ENCODE results near the gene EEF1G.

Gene EEF1G

DNA sequence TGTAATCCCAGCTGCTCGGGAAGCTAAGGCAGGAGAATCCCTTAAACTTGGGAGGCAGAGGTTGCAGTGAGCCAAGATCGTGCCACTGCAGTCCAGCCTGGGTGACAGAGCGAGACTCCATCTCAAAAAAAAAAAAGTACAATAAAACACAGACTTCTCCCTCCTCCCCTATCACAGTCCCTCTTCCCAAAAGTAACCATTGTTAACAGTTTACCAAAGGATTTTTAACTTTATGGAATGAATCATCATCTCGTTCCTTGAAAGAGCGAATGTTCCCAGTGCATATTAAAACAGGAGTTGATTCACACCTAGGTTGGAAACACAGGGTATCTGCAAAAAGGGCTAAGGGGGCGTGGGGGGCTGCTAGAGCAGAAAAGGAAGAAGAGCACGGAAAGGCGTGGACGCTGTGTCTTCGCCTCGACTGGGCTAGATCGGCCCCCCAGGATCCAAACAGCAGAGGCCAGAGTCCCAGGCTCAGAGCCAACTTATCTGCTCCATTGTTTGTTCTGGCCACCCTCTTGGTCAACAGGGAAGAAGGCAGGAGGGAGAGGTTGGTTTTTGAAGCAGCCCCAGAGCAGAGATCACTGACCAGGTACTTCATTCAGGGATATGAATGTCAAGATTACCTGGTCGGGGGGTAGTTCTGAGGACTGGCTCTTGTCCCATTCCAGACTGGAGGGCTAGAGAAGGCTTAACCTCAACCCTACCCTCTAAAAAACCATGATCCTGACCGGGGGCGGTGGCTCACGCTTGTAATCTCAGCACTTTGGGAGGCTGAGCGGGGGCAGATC lies 25.0 kb downstream of the EEF1G start (continued):
- no peak for TF ChIP-seq ZNF548 (tag by site-specific recombination; IDR thresholded peaks at IDR 0.05)
- TF ChIP-seq, protein P1, sequence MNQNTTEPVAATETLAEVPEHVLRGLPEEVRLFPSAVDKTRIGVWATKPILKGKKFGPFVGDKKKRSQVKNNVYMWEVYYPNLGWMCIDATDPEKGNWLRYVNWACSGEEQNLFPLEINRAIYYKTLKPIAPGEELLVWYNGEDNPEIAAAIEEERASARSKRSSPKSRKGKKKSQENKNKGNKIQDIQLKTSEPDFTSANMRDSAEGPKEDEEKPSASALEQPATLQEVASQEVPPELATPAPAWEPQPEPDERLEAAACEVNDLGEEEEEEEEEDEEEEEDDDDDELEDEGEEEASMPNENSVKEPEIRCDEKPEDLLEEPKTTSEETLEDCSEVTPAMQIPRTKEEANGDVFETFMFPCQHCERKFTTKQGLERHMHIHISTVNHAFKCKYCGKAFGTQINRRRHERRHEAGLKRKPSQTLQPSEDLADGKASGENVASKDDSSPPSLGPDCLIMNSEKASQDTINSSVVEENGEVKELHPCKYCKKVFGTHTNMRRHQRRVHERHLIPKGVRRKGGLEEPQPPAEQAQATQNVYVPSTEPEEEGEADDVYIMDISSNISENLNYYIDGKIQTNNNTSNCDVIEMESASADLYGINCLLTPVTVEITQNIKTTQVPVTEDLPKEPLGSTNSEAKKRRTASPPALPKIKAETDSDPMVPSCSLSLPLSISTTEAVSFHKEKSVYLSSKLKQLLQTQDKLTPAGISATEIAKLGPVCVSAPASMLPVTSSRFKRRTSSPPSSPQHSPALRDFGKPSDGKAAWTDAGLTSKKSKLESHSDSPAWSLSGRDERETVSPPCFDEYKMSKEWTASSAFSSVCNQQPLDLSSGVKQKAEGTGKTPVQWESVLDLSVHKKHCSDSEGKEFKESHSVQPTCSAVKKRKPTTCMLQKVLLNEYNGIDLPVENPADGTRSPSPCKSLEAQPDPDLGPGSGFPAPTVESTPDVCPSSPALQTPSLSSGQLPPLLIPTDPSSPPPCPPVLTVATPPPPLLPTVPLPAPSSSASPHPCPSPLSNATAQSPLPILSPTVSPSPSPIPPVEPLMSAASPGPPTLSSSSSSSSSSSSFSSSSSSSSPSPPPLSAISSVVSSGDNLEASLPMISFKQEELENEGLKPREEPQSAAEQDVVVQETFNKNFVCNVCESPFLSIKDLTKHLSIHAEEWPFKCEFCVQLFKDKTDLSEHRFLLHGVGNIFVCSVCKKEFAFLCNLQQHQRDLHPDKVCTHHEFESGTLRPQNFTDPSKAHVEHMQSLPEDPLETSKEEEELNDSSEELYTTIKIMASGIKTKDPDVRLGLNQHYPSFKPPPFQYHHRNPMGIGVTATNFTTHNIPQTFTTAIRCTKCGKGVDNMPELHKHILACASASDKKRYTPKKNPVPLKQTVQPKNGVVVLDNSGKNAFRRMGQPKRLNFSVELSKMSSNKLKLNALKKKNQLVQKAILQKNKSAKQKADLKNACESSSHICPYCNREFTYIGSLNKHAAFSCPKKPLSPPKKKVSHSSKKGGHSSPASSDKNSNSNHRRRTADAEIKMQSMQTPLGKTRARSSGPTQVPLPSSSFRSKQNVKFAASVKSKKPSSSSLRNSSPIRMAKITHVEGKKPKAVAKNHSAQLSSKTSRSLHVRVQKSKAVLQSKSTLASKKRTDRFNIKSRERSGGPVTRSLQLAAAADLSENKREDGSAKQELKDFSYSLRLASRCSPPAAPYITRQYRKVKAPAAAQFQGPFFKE (tag by site-specific recombination; IDR thresholded peaks at IDR 0.05; ENCODE audit: borderline replicate concordance), result no peak
- TF ChIP-seq, protein P2, sequence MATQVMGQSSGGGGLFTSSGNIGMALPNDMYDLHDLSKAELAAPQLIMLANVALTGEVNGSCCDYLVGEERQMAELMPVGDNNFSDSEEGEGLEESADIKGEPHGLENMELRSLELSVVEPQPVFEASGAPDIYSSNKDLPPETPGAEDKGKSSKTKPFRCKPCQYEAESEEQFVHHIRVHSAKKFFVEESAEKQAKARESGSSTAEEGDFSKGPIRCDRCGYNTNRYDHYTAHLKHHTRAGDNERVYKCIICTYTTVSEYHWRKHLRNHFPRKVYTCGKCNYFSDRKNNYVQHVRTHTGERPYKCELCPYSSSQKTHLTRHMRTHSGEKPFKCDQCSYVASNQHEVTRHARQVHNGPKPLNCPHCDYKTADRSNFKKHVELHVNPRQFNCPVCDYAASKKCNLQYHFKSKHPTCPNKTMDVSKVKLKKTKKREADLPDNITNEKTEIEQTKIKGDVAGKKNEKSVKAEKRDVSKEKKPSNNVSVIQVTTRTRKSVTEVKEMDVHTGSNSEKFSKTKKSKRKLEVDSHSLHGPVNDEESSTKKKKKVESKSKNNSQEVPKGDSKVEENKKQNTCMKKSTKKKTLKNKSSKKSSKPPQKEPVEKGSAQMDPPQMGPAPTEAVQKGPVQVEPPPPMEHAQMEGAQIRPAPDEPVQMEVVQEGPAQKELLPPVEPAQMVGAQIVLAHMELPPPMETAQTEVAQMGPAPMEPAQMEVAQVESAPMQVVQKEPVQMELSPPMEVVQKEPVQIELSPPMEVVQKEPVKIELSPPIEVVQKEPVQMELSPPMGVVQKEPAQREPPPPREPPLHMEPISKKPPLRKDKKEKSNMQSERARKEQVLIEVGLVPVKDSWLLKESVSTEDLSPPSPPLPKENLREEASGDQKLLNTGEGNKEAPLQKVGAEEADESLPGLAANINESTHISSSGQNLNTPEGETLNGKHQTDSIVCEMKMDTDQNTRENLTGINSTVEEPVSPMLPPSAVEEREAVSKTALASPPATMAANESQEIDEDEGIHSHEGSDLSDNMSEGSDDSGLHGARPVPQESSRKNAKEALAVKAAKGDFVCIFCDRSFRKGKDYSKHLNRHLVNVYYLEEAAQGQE (tag by site-specific recombination; IDR thresholded peaks at IDR 0.05), result no peak

DNA sequence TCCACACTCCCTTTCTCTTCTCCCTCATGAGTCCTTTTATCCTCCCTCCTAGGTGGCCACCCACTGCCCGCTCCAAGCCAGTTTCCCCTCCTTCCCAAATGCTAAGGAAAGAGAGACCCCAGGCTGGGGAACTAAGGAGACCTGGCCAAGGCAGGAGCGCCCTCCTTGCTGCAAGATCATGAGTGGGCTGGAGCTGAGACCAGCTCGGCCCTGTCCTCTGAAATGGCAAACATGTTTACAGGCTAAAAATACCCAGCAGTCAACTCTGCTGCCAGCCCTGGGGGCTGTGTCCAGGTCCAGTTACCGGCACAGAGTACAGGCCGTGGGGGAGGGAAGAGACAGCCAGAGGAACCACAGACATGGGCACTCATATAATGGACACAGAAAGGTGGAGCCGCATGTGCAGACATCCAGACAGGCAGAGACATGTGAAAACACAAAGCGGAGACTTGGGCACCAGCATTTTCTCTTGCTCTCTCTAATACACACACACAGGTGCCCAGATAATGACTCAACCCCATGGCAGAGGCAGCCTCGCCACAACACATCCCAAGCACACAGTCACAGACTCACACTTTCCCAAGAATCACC lies 25.9 kb downstream of the EEF1G start:
- Histone ChIP-seq H3K9me3 (ENCODE audit: control insufficient read depth, insufficient read depth, low read depth, low read length) (no peaks in the 10 kb centered on the region), H3K4me1 (ENCODE audit: control insufficient read depth, insufficient read depth, low read length) (no peaks in the 10 kb centered on the region), H3K36me3 (ENCODE audit: control insufficient read depth in 2 of 2, insufficient read depth in 1 of 2, low read length in 2 of 2) (no peaks in the 10 kb centered on the region), H3K4me3 (ENCODE audit: low read depth, low read length) (no peak overlapping the region), H3K27ac (ENCODE audit: extremely low read depth, low read depth, low read length) (no peak overlapping the region)
- no peak for TF ChIP-seq KLF9 (tag by site-specific recombination; IDR thresholded peaks at IDR 0.05; ENCODE audit: low read depth)
- TF ChIP-seq, protein P3, sequence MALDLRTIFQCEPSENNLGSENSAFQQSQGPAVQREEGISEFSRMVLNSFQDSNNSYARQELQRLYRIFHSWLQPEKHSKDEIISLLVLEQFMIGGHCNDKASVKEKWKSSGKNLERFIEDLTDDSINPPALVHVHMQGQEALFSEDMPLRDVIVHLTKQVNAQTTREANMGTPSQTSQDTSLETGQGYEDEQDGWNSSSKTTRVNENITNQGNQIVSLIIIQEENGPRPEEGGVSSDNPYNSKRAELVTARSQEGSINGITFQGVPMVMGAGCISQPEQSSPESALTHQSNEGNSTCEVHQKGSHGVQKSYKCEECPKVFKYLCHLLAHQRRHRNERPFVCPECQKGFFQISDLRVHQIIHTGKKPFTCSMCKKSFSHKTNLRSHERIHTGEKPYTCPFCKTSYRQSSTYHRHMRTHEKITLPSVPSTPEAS (tag by site-specific recombination; IDR thresholded peaks at IDR 0.05), result no peak
- ChIA-PET CTCF (interaction anchor here (0.6 to 1.1 kb wide), 5 partner anchors 13 to 968 kb away, joined by 3 to 6 read pairs (median 3); no protein-coding TSS in a partner anchor), POLR2A (interaction anchor here (0.6 to 4.8 kb wide), 5 partner anchors 8 to 308 kb away, joined by 3 to 53 read pairs (median 4); partner anchors contain the start of genes EEF1G and UQCC3)

DNA sequence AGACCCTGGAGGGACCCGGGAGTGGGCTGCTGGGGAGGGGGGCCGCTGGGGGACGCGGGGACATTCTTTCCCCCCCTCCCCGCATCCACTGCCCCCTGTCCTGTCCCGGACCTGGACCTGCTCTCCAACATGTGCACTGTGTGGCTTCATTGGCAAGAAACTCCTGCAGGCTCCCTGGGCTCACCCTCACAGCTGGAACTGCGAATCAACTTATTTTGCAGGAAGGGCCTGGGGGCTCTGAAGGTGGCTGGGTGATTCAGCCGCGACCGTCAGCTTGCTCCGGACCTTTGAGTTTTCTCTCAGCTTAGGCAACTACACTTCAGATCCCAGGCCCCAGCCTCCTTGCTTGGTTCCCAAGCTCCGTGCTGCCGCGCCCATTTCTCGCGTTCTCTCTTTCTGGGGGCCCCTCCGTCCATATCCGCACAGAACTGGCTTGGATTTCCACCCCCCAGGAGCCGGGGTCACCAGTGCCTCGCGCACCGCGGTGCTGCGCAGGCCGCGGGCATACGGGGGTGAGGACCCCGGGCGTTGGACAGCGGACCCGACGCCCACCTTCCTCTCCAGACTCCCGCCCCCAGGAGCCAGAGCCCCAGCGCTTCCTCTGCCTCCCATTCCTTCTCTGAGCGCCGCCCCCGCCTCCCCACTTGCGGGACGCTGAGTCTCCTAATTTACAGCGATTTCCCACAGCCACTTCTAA lies 26.6 kb downstream of the EEF1G start:
- CTCF ChIA-PET, result interaction anchor here (0.6 to 1.1 kb wide), 3 partner anchors 13 to 223 kb away, joined by 3 to 6 read pairs (median 5); no protein-coding TSS in a partner anchor
- peak overlapping the region; percentile 76 for H3K4me3 ChIP-seq (ENCODE audit: low read depth, low read length)
- TF ChIP-seq KLF16 (tag by site-specific recombination; IDR thresholded peaks at IDR 0.05), result no peak
- TF ChIP-seq ZNF133 (tag by site-specific recombination; IDR thresholded peaks at IDR 0.05), result no peak
- TF ChIP-seq GLIS2 (tag by site-specific recombination; IDR thresholded peaks at IDR 0.05), result peak; percentile 48; the same call in 1 of the 2 replicates
- TF ChIP-seq SP7 (tag by site-specific recombination; IDR thresholded peaks at IDR 0.05), result no peak
- TF ChIP-seq ZNF335 (tag by site-specific recombination; conservative IDR thresholded peaks at IDR 0.05), result peak; percentile 4; the same call in 1 of the 2 replicates
- peak; percentile 89 for TF ChIP-seq ZFHX2 (tag by site-specific recombination; conservative IDR thresholded peaks at IDR 0.05)
- TF ChIP-seq, protein P4, sequence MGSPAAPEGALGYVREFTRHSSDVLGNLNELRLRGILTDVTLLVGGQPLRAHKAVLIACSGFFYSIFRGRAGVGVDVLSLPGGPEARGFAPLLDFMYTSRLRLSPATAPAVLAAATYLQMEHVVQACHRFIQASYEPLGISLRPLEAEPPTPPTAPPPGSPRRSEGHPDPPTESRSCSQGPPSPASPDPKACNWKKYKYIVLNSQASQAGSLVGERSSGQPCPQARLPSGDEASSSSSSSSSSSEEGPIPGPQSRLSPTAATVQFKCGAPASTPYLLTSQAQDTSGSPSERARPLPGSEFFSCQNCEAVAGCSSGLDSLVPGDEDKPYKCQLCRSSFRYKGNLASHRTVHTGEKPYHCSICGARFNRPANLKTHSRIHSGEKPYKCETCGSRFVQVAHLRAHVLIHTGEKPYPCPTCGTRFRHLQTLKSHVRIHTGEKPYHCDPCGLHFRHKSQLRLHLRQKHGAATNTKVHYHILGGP (tag by site-specific recombination; IDR thresholded peaks at IDR 0.05), result no peak
- TF ChIP-seq ZNF785 (tag by site-specific recombination; IDR thresholded peaks at IDR 0.05), result no peak

More for the DNA sequence above, 26.6 kb downstream of the EEF1G start:
- Histone ChIP-seq H3K4me1 (ENCODE audit: control insufficient read depth, insufficient read depth, low read length) (no peaks in the 10 kb centered on the region; the same call in 1 of the 2 replicates), H3K36me3 (ENCODE audit: control insufficient read depth in 2 of 2, insufficient read depth in 1 of 2, low read length in 2 of 2) (no peaks in the 10 kb centered on the region), H3K9me3 (ENCODE audit: control insufficient read depth, insufficient read depth, low read depth, low read length) (no peaks in the 10 kb centered on the region), H3K27ac (ENCODE audit: extremely low read depth, low read depth, low read length) (no peak overlapping the region)
- POLR2A ChIA-PET, result interaction anchor here (0.7 to 4.8 kb wide), 10 partner anchors 8 to 308 kb away, joined by 3 to 53 read pairs (median 6); partner anchors contain the start of genes EEF1G, TUT1 and UQCC3
